ENCODE data around the gene RBM34.

DNA sequence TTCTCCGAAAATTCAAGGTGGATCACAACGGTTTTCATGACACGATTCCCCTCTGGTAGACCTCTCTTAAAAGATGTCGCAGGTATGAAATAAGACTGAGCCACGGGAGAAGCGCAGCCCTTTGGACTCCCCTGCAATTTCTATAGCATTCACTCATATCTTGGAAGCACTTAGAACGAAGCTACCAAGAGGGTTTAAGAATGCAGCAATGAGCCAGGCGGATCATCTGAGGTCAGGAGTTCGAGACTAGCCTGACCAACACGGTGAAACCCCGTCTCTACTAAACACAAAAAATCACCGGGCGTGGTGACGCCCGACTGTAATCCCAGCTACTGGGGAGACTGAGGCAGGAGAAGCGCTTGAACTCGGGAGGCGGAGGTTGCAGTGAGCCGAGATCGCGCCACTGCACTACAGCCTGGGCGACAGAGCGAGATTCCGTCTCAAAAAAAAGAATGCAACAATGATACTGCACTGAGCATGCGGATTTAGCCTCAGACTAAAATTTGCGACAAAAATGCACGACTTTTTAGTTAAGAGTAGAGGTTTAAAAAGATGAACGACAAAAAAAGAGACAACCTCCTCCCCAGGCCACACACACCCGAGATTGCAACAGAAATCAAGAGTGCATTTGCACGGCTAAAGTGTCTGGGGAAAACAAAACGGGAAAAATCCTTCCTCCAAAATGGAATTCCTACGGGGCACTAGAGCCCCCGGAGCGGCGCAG lies 33.2 kb downstream of the RBM34 start:
- TF ChIP-seq EZH2 (IDR thresholded peaks at IDR 0.05; ENCODE audit: borderline replicate concordance), result no peak
- TF ChIP-seq, protein P1, sequence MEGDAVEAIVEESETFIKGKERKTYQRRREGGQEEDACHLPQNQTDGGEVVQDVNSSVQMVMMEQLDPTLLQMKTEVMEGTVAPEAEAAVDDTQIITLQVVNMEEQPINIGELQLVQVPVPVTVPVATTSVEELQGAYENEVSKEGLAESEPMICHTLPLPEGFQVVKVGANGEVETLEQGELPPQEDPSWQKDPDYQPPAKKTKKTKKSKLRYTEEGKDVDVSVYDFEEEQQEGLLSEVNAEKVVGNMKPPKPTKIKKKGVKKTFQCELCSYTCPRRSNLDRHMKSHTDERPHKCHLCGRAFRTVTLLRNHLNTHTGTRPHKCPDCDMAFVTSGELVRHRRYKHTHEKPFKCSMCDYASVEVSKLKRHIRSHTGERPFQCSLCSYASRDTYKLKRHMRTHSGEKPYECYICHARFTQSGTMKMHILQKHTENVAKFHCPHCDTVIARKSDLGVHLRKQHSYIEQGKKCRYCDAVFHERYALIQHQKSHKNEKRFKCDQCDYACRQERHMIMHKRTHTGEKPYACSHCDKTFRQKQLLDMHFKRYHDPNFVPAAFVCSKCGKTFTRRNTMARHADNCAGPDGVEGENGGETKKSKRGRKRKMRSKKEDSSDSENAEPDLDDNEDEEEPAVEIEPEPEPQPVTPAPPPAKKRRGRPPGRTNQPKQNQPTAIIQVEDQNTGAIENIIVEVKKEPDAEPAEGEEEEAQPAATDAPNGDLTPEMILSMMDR (IDR thresholded peaks at IDR 0.05; ENCODE audit: poor library complexity), result no peak

All from hepatocyte (in vitro differentiated cells).